HepG2 (cell line): ENCODE measurements around the gene KRTAP10-2. TPM values are rescaled to one million over a fixed set of nuclear protein-coding genes. Genes with fewer than 3 reads are reported as not detected.

Source experiments
- CENPX ChIP-seq: sonication (generic); formaldehyde crosslinking; IDR thresholded peaks from 2 replicates; pipeline ENCODE4 v1.9.0; 2021; ENCODE audit warnings: mild to moderate bottlenecking, missing genetic modification reagents, moderate library complexity
- DBP ChIP-seq: sonication (generic); formaldehyde crosslinking; IDR thresholded peaks from 2 replicates; pipeline ENCODE4 v1.4.0; 2020; ENCODE audit warnings: missing genetic modification reagents; ENCODE audit errors: not compliant biosample characterization
- FLYWCH1 ChIP-seq: sonication (generic); formaldehyde crosslinking; IDR thresholded peaks from 2 replicates; pipeline ENCODE4 v1.8.1; 2023; ENCODE audit warnings: mild to moderate bottlenecking, missing genetic modification reagents
- HDAC1 ChIP-seq: sonication (generic); formaldehyde crosslinking; IDR thresholded peaks from 2 replicates; pipeline ENCODE4 v1.5.1; 2020; ENCODE audit warnings: mild to moderate bottlenecking, missing genetic modification reagents
- HNRNPK ChIP-seq: fragments of 200-400 bp; formaldehyde crosslinking; IDR thresholded peaks from 2 replicates; pipeline ENCODE4 v1.6.1; 2018; ENCODE audit warnings: low read length, low read depth, moderate library complexity, mild to moderate bottlenecking; ENCODE audit not compliant: poor library complexity, severe bottlenecking
- IKZF5 ChIP-seq: IDR thresholded peaks from 2 replicates; pipeline ENCODE4 v1.6.1; 2018; ENCODE audit warnings: missing genetic modification reagents, mild to moderate bottlenecking, missing compliant biosample characterization
- JDP2 ChIP-seq: sonication (generic); formaldehyde crosslinking; IDR thresholded peaks from 2 replicates; pipeline ENCODE4 v1.8.1; 2022; ENCODE audit warnings: missing genetic modification reagents, borderline replicate concordance
- KLF15 ChIP-seq: sonication (generic); formaldehyde crosslinking; IDR thresholded peaks from 2 replicates; pipeline ENCODE4 v1.8.1; 2023; ENCODE audit warnings: borderline replicate concordance, mild to moderate bottlenecking, inconsistent platforms, missing genetic modification reagents, mixed read lengths
- NPAS2 ChIP-seq: sonication (generic); formaldehyde crosslinking; IDR thresholded peaks from 2 replicates; pipeline ENCODE4 v1.8.0; 2022; ENCODE audit warnings: mild to moderate bottlenecking, missing genetic modification reagents, borderline replicate concordance
- PAF1 ChIP-seq: IDR thresholded peaks from 2 replicates; pipeline ENCODE4 v1.6.1; 2016; ENCODE audit warnings: missing genetic modification reagents, missing compliant biosample characterization
- PPARG ChIP-seq: conservative IDR thresholded peaks from 2 replicates; pipeline ENCODE4 v1.6.1; 2016; ENCODE audit warnings: missing biosample characterization, missing genetic modification reagents
- RFXANK ChIP-seq: IDR thresholded peaks from 2 replicates; pipeline ENCODE4 v1.6.1; 2016
- SETDB1 ChIP-seq: sonication (generic); formaldehyde crosslinking; IDR thresholded peaks from 2 replicates; pipeline ENCODE4 v1.5.1; 2020; ENCODE audit warnings: missing genetic modification reagents, mild to moderate bottlenecking, borderline replicate concordance
- TBL1XR1 ChIP-seq: fragments of 150-350 bp; IDR thresholded peaks from 2 replicates; pipeline ENCODE4 v1.6.1; 2014; ENCODE audit warnings: borderline replicate concordance, low read length; ENCODE audit not compliant: partially characterized antibody
- ZBTB7B ChIP-seq: sonication (generic); formaldehyde crosslinking; IDR thresholded peaks from 2 replicates; pipeline ENCODE4 v1.4.0; 2020; ENCODE audit warnings: missing genetic modification reagents
- ZFAT ChIP-seq: sonication (generic); formaldehyde crosslinking; conservative IDR thresholded peaks from 2 replicates; pipeline ENCODE4 v1.8.1; 2023; ENCODE audit warnings: missing genetic modification reagents, inconsistent platforms
- ZFP1 ChIP-seq: IDR thresholded peaks from 2 replicates; pipeline ENCODE4 v1.6.1; 2016
- ZFP62 ChIP-seq: sonication (generic); formaldehyde crosslinking; IDR thresholded peaks from 2 replicates; pipeline ENCODE4 v1.4.0; 2020; ENCODE audit warnings: missing genetic modification reagents
- ZNF20 ChIP-seq: sonication (generic); formaldehyde crosslinking; IDR thresholded peaks from 2 replicates; pipeline ENCODE4 v1.4.0; 2020; ENCODE audit warnings: mild to moderate bottlenecking, moderate library complexity, missing genetic modification reagents
- ZNF251 ChIP-seq: sonication (generic); formaldehyde crosslinking; IDR thresholded peaks from 2 replicates; pipeline ENCODE4 v1.9.0; 2021; ENCODE audit warnings: mild to moderate bottlenecking, missing genetic modification reagents
- ZNF530 ChIP-seq: sonication (generic); formaldehyde crosslinking; IDR thresholded peaks from 2 replicates; pipeline ENCODE4 v1.5.0; 2020; ENCODE audit warnings: low read depth, mild to moderate bottlenecking, missing genetic modification reagents
- ZNF546 ChIP-seq: sonication (generic); formaldehyde crosslinking; conservative IDR thresholded peaks from 2 replicates; pipeline ENCODE4 v1.8.1; 2023; ENCODE audit warnings: mild to moderate bottlenecking, missing genetic modification reagents
- ZNF598 ChIP-seq: sonication (generic); formaldehyde crosslinking; IDR thresholded peaks from 2 replicates; pipeline ENCODE4 v1.5.1; 2020; ENCODE audit warnings: mild to moderate bottlenecking, missing genetic modification reagents, borderline replicate concordance
- ZNF720 ChIP-seq: sonication (generic); formaldehyde crosslinking; IDR thresholded peaks from 2 replicates; pipeline ENCODE4 v1.4.0; 2020; ENCODE audit warnings: missing genetic modification reagents
- polyA plus RNA-seq, 8 experiments: library from polyadenylated mRNA; depleted of rRNA in 3 of 8; stranded (reverse) in 7 of 8; unstranded in 1 of 8; fragments of >200 nt; fragmentation: Illumina TruSeq in 4 of 8; extraction: Trizol in 4 of 8; gene quantifications; 2 replicates each; pipeline versions ENCODE4 v1.2.1 to v1.2.3, GENCODE V29; 2011 to 2016; ENCODE audit warnings: low read depth in 4 of 8, missing spikeins in 1 of 8, mixed read lengths in 1 of 8; ENCODE audit not compliant: insufficient read depth in 1 of 8
- total RNA-seq, 5 experiments: library from RNA; depleted of rRNA; stranded (reverse); fragments of >200 nt; fragmentation: Illumina TruSeq; extraction: Trizol; gene quantifications; 2 replicates each; pipeline ENCODE4 v1.2.3, GENCODE V29; 2016; ENCODE audit warnings: low read depth in 1 of 5
- TF ChIP-seq, protein P1 (sequence below): sonication (generic); formaldehyde crosslinking; IDR thresholded peaks from 2 replicates; pipeline ENCODE4 v1.4.0; 2020; ENCODE audit warnings: missing genetic modification reagents

The KRTAP10-2 gene
- total and polyA plus RNA-seq, 2 of the 13 experiments (the other 11 are each of a cell fraction or from before 2014, with no cell fraction given) = not detected

DNA sequence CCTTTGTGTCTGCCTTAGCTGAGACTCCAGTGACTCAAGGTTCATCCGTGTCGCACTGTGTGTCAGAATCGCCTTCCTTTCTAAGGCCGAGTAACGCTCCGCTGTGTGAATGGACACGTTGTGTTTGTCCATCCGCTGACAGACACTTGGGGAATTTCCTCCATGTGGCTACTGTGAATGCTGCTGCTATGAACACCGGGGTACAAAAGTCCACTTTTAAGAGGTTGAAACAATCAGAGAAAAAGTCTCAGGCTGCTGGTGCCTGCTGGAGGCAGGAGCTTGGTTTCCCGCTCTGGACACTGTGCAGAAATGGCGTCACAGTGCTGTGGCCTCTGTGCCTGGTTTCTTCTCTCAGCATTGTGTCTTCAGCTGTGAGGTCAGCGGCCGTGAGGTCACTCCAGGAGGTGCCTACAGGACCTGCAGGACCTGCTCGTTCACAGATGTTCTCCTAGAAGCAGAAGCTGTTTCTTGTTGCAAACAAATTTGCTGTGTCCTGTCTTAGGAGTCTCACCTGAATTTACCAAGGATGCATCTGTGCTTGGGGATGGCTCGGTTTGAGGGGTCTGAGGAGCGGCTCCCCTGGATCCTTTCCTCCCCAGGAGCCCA lies 45.5 kb downstream of the KRTAP10-2 start (continued):
- TF ChIP-seq DBP = peak; percentile 27
- TF ChIP-seq HNRNPK = no peak
- no peak for TF ChIP-seq FLYWCH1 (CRISPR knock-in tag)
- no peak for TF ChIP-seq RFXANK (CRISPR knock-in tag)
- TF ChIP-seq ZFP62 (CRISPR knock-in tag) = no peak
- TF ChIP-seq ZNF251 (CRISPR knock-in tag) = no peak
- 0 out of 2 replicates have a peak, but pooled peaks have one; percentile 69 for TF ChIP-seq ZNF546 (CRISPR knock-in tag)
- TF ChIP-seq KLF15 (CRISPR knock-in tag) = no peak
- peak; percentile 50; the same call in 1 of the 2 replicates for TF ChIP-seq ZBTB7B (CRISPR knock-in tag)
- no peak for TF ChIP-seq ZNF20 (CRISPR knock-in tag)
- no peak for TF ChIP-seq SETDB1 (CRISPR knock-in tag)
- TF ChIP-seq HDAC1 (CRISPR knock-in tag) = peak; percentile 45; the same call in 1 of the 2 replicates
- no peak for TF ChIP-seq ZNF530 (CRISPR knock-in tag)
- TF ChIP-seq TBL1XR1 = peak; percentile 16
- no peak for TF ChIP-seq PAF1
- TF ChIP-seq, protein P1, sequence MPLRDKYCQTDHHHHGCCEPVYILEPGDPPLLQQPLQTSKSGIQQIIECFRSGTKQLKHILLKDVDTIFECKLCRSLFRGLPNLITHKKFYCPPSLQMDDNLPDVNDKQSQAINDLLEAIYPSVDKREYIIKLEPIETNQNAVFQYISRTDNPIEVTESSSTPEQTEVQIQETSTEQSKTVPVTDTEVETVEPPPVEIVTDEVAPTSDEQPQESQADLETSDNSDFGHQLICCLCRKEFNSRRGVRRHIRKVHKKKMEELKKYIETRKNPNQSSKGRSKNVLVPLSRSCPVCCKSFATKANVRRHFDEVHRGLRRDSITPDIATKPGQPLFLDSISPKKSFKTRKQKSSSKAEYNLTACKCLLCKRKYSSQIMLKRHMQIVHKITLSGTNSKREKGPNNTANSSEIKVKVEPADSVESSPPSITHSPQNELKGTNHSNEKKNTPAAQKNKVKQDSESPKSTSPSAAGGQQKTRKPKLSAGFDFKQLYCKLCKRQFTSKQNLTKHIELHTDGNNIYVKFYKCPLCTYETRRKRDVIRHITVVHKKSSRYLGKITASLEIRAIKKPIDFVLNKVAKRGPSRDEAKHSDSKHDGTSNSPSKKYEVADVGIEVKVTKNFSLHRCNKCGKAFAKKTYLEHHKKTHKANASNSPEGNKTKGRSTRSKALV = no peak
- peak; percentile 46; the same call in 1 of the 2 replicates for TF ChIP-seq PPARG (CRISPR knock-in tag)
- TF ChIP-seq ZFP1 (CRISPR knock-in tag) = no peak
- TF ChIP-seq JDP2 (CRISPR knock-in tag) = no peak; the same call in 1 of the 2 replicates
- no peak for TF ChIP-seq NPAS2 (CRISPR knock-in tag)
- no peak for TF ChIP-seq ZFAT (CRISPR knock-in tag)
- no peak for TF ChIP-seq ZNF720 (CRISPR knock-in tag)
- TF ChIP-seq ZNF598 = 0 out of 2 replicates have a peak, but pooled peaks have one; percentile 40
- TF ChIP-seq CENPX (CRISPR knock-in tag) = no peak
- peak; percentile 38 for TF ChIP-seq IKZF5
